Activated CD8-positive, alpha-beta memory T cell treated with anti-CD3 and anti-CD28 coated beads, Interleukin-2, amount 50 U/mL, for 48 hours (primary cell): ENCODE data around the gene RAD51B.
"Not testable (repeated sequence)": the region's sequence is repeated elsewhere in the genome, so short reads cannot be mapped to it uniquely, and the experiment has no call there.

Experiments used
- DNase-seq: peaks from one replicate; pipeline ENCODE4 v3.0.0-alpha.2; 2020

Gene RAD51B

DNA sequence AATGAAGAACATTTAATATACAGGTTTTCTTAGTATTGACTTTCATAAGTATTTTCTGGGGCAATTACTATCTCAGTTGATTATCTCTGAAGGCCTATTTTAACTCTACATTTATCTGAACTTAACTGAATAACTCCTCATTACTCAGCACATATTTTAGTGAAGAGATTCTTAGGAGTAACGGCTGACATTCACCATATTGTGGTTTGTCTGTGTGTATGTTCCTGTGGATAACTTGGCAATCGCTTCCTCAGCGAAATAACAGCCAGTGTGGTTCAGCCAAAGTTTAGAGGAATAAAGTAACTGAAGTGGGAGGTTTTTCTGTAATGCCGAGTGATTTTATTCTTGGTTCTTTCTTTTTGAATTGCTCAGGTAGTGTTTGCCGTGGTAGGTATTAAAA lies 168.0 kb downstream of the RAD51B start:
- no peak for DNase-seq

DNA sequence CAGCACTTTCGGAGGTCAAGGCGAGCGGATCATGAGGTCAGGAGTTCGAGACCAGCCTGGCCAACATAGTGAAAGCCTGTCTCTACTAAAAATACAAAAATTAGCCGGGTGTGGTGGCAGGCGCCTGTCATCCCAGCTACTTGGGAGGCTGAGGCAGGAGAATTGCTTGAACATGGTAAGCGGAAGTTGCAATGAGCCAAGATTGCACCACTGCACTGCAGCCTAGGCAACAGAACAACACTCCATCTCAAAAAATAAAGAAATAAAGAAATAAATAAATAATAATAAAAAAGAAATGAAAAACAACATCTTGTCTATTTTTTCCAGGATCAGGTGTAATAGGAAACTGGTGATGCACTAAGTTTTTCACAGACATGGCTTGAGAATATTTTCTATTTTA lies 168.6 kb downstream of the RAD51B start:
- not testable (repeated sequence) for DNase-seq

DNA sequence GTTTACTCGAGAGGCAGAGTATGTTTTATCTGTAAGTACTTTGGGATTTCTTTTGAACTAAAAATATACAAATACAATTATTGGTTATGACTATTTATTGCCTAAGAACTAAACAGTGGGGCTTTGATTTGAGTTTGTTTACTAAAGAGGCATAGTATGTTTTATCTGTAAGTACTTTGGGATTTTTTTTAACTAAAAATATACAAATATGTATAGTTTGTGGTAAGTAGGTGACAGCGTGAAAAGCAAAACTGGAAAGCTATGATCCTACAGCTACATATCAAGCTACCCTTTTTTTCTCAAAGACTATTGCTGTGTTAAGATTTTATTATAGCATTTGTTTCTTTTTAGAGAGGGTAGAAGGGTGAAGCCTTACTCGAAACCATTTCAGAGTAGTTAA lies 171.0 kb downstream of the RAD51B start:
- DNase-seq, result no peak

- no peak for DNase-seq
Observed at GRCh38 chr14:67994531-67994930, 175.0 kb downstream of the RAD51B start.

GRCh38 chr14:67996235-67996634 lies 176.7 kb downstream of the RAD51B start:
- DNase-seq, result no peak

GRCh38 chr14:67998834-67999233 lies 179.3 kb downstream of the RAD51B start:
- DNase-seq, result no peak

DNA sequence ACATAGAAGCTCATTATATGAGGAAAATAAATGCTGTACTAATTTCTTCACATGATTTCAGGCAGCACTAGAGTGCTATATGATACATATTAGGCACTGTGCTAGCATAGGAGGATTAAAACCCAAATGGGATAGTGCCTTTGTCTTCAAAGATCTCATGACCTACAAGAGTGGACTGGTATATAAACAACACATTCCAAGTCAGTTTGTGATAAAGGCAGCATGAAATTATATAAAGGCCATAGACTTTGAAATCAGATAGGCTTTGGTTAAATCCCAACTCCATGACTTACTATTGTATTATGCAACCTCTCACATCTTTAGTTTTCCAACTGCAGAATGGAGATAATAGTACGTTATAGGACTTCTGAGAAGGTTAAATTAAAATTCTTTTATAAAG lies 179.7 kb downstream of the RAD51B start:
- DNase-seq, result no peak

DNA sequence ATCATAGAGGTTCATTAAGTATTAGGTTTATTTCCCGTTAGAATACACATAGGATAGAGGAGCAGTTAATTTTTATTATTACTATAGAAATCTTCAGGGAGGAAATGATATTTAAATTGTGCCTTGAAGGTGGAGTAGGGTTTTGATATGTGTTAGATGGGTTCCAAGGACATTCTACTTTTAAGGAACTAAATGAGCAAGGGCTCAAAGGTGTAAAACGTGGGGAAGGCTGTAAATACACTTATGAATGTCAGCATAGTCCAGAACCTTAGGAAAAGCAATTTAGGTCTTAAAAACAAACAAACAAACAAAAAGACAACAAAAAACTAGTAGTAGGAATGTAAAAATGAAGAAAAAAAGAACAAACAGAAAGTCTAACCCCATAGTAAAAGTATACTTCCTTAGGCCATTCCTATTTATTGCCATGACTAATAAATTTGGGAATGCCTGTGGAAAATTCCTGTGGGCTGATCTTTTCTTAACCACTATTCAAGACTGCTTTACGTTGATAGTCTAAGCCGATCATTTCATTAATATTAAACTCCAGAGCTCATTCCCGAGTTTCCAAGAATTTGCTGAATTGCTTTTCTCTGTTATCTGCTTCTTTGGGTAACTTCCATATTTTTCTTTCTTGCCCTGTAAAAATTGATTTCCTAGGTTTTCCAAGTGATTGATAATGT lies 180.3 kb downstream of the RAD51B start:
- DNase-seq, result no peak

DNA sequence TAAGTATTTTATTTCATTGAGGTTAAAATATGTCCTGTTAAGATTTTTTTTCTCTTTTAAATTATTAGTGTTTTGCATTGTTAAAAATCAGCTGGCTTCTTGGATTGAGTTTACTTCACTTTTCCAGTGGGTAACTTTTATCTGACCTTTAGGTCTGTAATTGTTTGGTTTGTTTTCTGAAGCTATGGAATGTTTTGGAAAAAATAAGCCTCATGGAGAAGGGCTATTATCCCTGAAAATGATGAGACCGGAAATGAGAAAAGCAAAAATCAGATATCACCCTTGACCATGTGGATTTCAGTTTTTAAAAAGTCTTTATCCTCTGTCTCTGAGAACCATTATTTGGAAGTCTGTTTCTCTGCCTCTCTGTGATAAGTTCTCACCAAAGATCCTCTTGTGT lies 180.9 kb downstream of the RAD51B start:
- no peak for DNase-seq

DNA sequence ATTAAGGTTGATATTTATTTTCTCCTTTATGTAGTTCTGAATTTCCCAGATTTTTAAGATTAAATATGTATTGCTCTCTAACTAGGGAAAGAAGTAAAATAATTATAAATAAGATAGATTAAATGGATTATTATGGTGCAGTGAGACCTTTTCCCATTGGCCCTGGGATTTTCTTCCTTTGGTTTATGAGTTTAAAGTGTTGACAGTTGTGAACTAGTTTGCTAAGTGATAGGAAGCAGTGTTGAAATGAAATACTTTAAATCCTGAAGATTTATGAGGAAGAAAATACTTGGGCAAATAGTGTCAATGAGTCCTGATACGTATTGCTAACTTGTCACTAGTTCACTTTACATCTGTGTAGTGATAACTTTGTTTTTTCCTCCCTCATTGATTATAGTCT lies 188.9 kb downstream of the RAD51B start:
- DNase-seq, result no peak

DNA sequence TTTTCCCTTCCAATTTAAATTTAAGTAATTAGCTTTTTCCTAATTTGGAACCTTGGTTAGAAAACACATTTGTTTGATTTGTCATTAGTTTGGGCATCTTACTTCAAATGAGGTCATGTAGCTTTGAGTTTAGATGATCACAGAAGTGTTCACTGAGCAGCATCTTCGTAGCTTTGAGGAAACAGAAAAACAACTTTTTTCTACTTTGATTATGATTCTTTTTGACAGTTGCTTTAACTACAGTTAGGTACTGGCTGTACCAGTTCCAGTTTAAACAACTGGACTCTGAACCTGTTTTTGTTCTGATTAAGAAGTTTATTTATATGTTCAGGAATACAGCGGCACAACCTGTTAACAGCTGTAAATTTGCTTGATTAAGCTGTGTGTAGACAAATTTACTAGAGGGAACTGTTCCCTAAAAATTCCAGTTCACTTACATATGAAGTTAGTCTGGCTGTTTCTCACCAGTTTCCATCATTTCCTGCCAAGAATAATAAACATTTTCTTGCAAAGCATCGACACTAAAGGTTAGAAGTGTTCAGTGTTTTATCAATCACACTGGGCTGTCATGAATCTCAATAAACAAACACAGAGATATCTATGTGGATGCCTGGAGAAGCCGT lies 191.9 kb downstream of the RAD51B start:
- DNase-seq, result no peak

GRCh38 chr14:68012871-68013270 lies 193.3 kb downstream of the RAD51B start:
- DNase-seq, result no peak

GRCh38 chr14:68013326-68013725 lies 193.7 kb downstream of the RAD51B start:
- DNase-seq, result no peak

GRCh38 chr14:68014771-68015170 lies 195.2 kb downstream of the RAD51B start:
- no peak for DNase-seq

GRCh38 chr14:68015356-68016254 lies 196.0 kb downstream of the RAD51B start:
- no peak for DNase-seq

DNA sequence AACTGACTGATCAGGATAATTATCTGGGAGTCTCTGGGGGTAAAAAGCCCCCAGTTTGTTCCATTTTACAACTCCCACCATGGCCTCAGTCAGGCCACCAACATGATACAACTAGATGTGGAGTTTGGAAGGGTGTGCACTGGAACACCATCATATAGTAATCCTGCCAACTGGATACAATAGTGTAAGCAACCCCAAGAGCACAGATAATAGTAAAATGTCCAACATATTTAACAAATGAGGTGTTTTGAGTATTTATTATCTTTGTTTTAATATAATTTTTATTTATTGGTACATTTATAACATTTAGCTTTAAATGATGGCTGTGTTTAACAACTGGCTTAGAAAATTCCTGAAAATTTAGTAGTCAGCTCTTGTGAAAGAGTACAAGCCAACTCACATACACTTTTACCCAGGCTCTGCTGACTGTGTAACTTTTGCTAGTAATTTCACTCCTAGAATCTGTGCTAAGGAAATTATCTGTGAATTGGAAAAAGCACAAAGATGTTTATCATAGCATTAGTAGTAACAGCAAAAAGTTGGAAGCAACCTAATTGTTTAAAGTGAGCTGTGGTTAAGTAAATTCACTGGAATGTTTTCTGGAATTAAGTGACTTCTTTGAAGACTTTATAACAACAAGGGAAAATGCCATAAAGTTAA lies 196.8 kb downstream of the RAD51B start:
- DNase-seq, result no peak

GRCh38 chr14:68018598-68018997 lies 199.0 kb downstream of the RAD51B start:
- DNase-seq, result no peak

DNA sequence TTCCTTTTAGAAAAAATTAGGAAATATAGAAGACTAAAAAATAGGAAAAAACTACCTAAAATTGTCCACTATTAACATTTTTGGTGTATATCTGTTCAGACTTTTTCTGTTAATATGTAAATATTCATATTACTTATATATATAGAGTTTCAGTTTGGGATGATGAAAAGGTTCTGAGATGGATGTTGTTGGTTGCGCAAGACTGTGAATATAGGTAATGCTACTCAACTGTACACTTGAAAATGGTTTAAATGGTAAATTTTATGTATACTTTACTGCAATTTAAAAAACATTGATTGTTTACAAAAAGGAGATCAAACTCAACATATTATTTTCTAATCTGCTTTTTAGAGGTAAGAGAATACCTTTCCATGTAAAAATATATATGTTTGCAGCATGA lies 200.9 kb downstream of the RAD51B start:
- DNase-seq, result no peak

GRCh38 chr14:68020999-68021663 lies 201.6 kb downstream of the RAD51B start:
- no peak for DNase-seq

DNA sequence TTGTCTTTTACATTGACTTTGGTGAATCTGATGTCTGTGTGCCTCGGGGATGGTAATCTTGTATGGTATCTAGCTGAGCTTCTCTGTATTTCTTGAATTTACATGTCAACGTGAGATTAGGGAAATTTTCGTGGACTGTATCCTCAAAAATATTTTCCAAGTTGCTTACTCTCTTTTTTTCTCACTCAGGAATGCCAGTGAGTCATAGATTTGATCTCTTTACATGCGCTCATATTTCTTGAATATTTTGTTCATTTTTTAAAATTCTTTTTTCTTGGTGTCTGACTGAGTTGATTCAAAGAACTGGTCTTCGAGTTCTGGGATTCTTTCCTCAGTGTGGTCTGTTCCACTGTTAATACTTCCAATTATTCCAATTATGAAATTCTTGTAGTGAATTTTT lies 207.7 kb downstream of the RAD51B start:
- no peak for DNase-seq

DNA sequence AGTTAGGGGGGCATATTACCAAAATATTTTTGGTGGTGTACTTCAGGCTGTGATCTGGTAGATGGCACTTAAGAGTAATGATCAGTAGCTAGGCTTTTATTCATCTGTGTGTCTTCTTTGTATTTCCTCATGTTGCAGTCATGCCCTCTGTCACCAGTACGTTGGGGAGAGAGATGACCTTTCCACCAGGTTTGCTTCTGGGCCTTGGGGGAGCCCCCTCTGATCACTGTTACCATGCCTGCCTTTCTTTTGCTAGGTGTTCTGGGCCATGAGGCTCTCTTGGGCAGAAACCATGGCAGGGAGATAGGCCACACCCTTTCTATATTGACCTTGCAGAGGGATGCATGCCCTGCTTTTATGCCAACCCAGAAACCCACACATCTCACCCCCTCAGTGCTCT lies 208.5 kb downstream of the RAD51B start:
- no peak for DNase-seq

- DNase-seq, result not testable (repeated sequence)
Observed at GRCh38 chr14:68031011-68031410, 211.4 kb downstream of the RAD51B start.

DNA sequence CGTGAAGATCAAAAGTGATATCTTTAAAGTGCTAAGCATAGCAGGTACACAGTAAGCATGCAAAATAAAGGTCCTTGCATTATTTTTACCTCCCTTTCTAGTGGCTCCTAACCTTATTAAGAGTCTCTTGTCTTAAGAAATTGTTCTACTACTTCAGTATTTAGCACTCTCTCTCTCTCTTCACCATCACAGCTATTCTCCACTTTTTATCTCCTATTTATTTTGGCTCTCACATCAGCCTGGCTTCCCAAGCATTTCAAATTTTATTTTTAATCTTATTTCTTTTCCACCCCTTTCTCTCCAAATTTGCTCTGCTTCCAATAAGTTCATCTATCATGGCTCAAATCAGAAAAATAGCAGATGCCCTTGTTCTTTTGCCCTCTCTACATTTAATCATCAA lies 212.6 kb downstream of the RAD51B start:
- no peak for DNase-seq
